BJ (cell line): ENCODE results near the gene SIGLECL1. TPM values are rescaled to one million over a fixed set of nuclear protein-coding genes. Genes with fewer than 3 reads are reported as not detected.

ENCODE experiments used
- CTCF ChIA-PET: fragments of 350-600 bp; formaldehyde crosslinking; extraction: SDS; loops from one replicate; lab custom pipeline; 2021; ENCODE audit warnings: antibody characterized with exemption, inconsistent platforms; lab: Yijun Ruan, JAX
- POLR2A ChIA-PET: fragments of 300-600 bp; sonication (Branson Sonifier 250); formaldehyde crosslinking; extraction: SDS; loops from one replicate; lab custom pipeline; 2021; ENCODE audit warnings: antibody characterized with exemption; lab: Charles Lee
- DNase-seq: peaks from one replicate; pipeline ENCODE4 v3.0.0-alpha.2; 2011; ENCODE audit warnings: low read depth
- H3K27me3 ChIP-seq: 2 replicates; pipeline ENCODE4 v1.6.0; 2011; ENCODE audit warnings: low read length; ENCODE audit not compliant: control insufficient read depth, insufficient read depth
- H3K36me3 ChIP-seq: 2 replicates; pipeline ENCODE4 v1.5.1; 2011; ENCODE audit warnings: low read length; ENCODE audit not compliant: control insufficient read depth, insufficient read depth
- H3K4me3 ChIP-seq: 2 replicates; pipeline ENCODE4 v1.5.1; 2011; ENCODE audit warnings: low read depth, mild to moderate bottlenecking, control low read depth, low read length
- CTCF ChIP-seq: IDR thresholded peaks from 2 replicates; pipeline ENCODE4 v1.5.1; 2011; ENCODE audit warnings: low read depth, mild to moderate bottlenecking, control low read depth, inconsistent platforms, low read length, moderate library complexity; ENCODE audit not compliant: insufficient read depth
- polyA plus RNA-seq: library from polyadenylated mRNA; depleted of rRNA; stranded (reverse); fragments of >200 nt; gene quantifications from 2 replicates; pipeline ENCODE4 v1.2.3, GENCODE V29; 2011

Gene SIGLECL1
- polyA plus RNA-seq, 1 experiment, result not detected

- CTCF ChIA-PET, result no interaction called here
Measured at GRCh38 chr19:51277112-51277511, 26.2 kb downstream of the SIGLECL1 start.

GRCh38 chr19:51282335-51282734 is 31.5 kb downstream of the SIGLECL1 start:
- ChIA-PET POLR2A (no interaction called here), CTCF (no interaction called here)
- Histone ChIP-seq H3K27me3 (no peaks in the 10 kb centered on the region), H3K4me3 (no peak overlapping the region), H3K36me3 (no peaks in the 10 kb centered on the region)
- no peak for TF ChIP-seq CTCF
- DNase-seq, result no peak

More at GRCh38 chr19:51277112-51277511, 26.2 kb downstream of the SIGLECL1 start:
- no peak for TF ChIP-seq CTCF
- POLR2A ChIA-PET, result no interaction called here
- Histone ChIP-seq H3K27me3 (no peaks in the 10 kb centered on the region), H3K4me3 (no peak overlapping the region), H3K36me3 (no peaks in the 10 kb centered on the region)
- DNase-seq, result no peak

- DNase-seq, result no peak
- Histone ChIP-seq H3K4me3 (no peak overlapping the region), H3K36me3 (no peaks in the 10 kb centered on the region), H3K27me3 (no peaks in the 10 kb centered on the region)
- ChIA-PET CTCF (no interaction called here), POLR2A (no interaction called here)
- TF ChIP-seq CTCF, result no peak
Measured at GRCh38 chr19:51285682-51286081, 34.8 kb downstream of the SIGLECL1 start.

GRCh38 chr19:51289635-51290034 is 38.8 kb downstream of the SIGLECL1 start:
- Histone ChIP-seq H3K36me3 (no peaks in the 10 kb centered on the region), H3K27me3 (no peaks in the 10 kb centered on the region), H3K4me3 (no peak overlapping the region)
- no peak for TF ChIP-seq CTCF
- no peak for DNase-seq
- POLR2A ChIA-PET, result no interaction called here
- CTCF ChIA-PET, result no interaction called here

- Histone ChIP-seq H3K4me3 (no peak overlapping the region), H3K27me3 (no peaks in the 10 kb centered on the region), H3K36me3 (no peaks in the 10 kb centered on the region)
- no peak for DNase-seq
- ChIA-PET CTCF (no interaction called here), POLR2A (no interaction called here)
- no peak for TF ChIP-seq CTCF
Measured at GRCh38 chr19:51292971-51293370, 42.1 kb downstream of the SIGLECL1 start.
